PC-9 (cell line): ENCODE data around the gene FAM163B. TPM values are rescaled to one million over a fixed set of nuclear protein-coding genes. Genes with fewer than 3 reads are reported as not detected.

ENCODE experiments used
- BruUV-seq: library from RNA; stranded (reverse); fragments of 400-500 nt; replicated peaks from 2 replicates; lab custom pipeline; 2021; lab: Mats Ljungman, UMichigan
- CTCF ChIA-PET: fragments of 300-600 bp; sonication (Branson Sonifier 250); formaldehyde crosslinking; loops from one replicate; lab custom pipeline; 2022; ENCODE audit warnings: antibody characterized with exemption; lab: Charles Lee
- POLR2A ChIA-PET: fragments of 300-600 bp; sonication (Branson Sonifier 250); formaldehyde crosslinking; loops from one replicate; lab custom pipeline; 2022; ENCODE audit warnings: antibody characterized with exemption; ENCODE audit not compliant: unreplicated experiment; lab: Charles Lee
- DNase-seq, 2 experiments: peaks; one replicate each; pipeline versions ENCODE4 v3.0.0 to v3.0.0-alpha.2; 2015 to 2022; ENCODE audit warnings: mixed read lengths in 1 of 2
- H2AFZ ChIP-seq: fragments of 200-600 bp; sonication (generic); 2 replicates; pipeline ENCODE4 v1.8.1; 2017; ENCODE audit warnings: antibody characterized with exemption
- H3F3A ChIP-seq: fragments of 200-600 bp; sonication (generic); 2 replicates; pipeline ENCODE4 v1.8.1; 2017; ENCODE audit warnings: antibody characterized with exemption, mild to moderate bottlenecking, low read depth; ENCODE audit not compliant: insufficient read depth
- H3K27ac ChIP-seq: fragments of 200-600 bp; sonication (generic); 2 replicates; pipeline ENCODE4 v1.6.1; 2016; ENCODE audit warnings: mixed run types
- H3K27me3 ChIP-seq: fragments of 200-600 bp; sonication (generic); 2 replicates; pipeline ENCODE4 v1.6.1; 2016; ENCODE audit warnings: low read depth, mixed run types; ENCODE audit not compliant: insufficient read depth
- H3K36me3 ChIP-seq: fragments of 200-600 bp; sonication (generic); 2 replicates; pipeline ENCODE4 v1.6.1; 2016; ENCODE audit warnings: low read depth, mixed run types
- H3K4me1 ChIP-seq: fragments of 200-600 bp; sonication (generic); replicated peaks from 2 replicates; pipeline ENCODE4 v1.6.1; 2016; ENCODE audit warnings: mixed run types; ENCODE audit not compliant: insufficient read depth
- H3K4me2 ChIP-seq: fragments of 200-600 bp; sonication (generic); 2 replicates; pipeline ENCODE4 v1.6.1; 2017; ENCODE audit warnings: mixed run types
- H3K4me3 ChIP-seq: fragments of 200-600 bp; sonication (generic); 2 replicates; pipeline ENCODE4 v1.6.1; 2016; ENCODE audit warnings: mixed run types
- H3K79me2 ChIP-seq: fragments of 200-600 bp; sonication (generic); 2 replicates; pipeline ENCODE4 v1.6.1; 2017; ENCODE audit warnings: low read depth, mixed run types
- H3K9me2 ChIP-seq: fragments of 200-600 bp; sonication (generic); 2 replicates; pipeline ENCODE4 v1.8.1; 2017; ENCODE audit warnings: mild to moderate bottlenecking; ENCODE audit not compliant: insufficient read depth
- H3K9me3 ChIP-seq: fragments of 200-600 bp; sonication (generic); 2 replicates; pipeline ENCODE4 v1.8.1; 2016; ENCODE audit warnings: low read depth; ENCODE audit not compliant: insufficient read depth
- H4K20me1 ChIP-seq: fragments of 200-600 bp; sonication (generic); 2 replicates; pipeline ENCODE4 v1.8.1; 2017; ENCODE audit not compliant: insufficient read depth
- CTCF ChIP-seq: fragments of 200-600 bp; sonication (generic); conservative IDR thresholded peaks from 2 replicates; pipeline ENCODE4 v1.6.1; 2017; ENCODE audit warnings: mixed run types, antibody characterized with exemption, mild to moderate bottlenecking, moderate library complexity
- EZH2 ChIP-seq: fragments of 200-600 bp; sonication (generic); IDR thresholded peaks from 2 replicates; pipeline ENCODE4 v1.8.0; 2017; ENCODE audit warnings: antibody characterized with exemption, low read depth
- intact Hi-C: fragments of 100-400 bp; cut with micrococcal nuclease; formaldehyde crosslinking; loops from one replicate; pipeline ENCODE4 v1.10.0; 2022; ENCODE audit not compliant: unreplicated experiment
- total RNA-seq: library from RNA; stranded (reverse); gene quantifications from 2 replicates; pipeline ENCODE4 v1.2.3, GENCODE V29; 2021

The FAM163B gene
- total RNA-seq, 1 experiment from 2014 or later, result not detected

GRCh38 chr9:133602277-133602676 lies 6.9 kb downstream of the FAM163B start:
- Histone ChIP-seq H3F3A (peaks cover 6% of the 10 kb centered on the region; the same call in 1 of the 2 replicates), H3K27ac (no peak overlapping the region), H2AFZ (no peak overlapping the region), H3K4me3 (no peak overlapping the region), H3K36me3 (no peaks in the 10 kb centered on the region), H3K4me2 (no peak overlapping the region), H3K27me3 (peaks cover 94% of the 10 kb centered on the region), H3K9me2 (no peaks in the 10 kb centered on the region), H3K4me1 (no peaks in the 10 kb centered on the region), H3K9me3 (peaks cover under 1% of the 10 kb centered on the region; the same call in 1 of the 2 replicates), H3K79me2 (no peaks in the 10 kb centered on the region), H4K20me1 (no peaks in the 10 kb centered on the region)
- intact Hi-C loops, result no loop called here
- no TSS peak for BruUV-seq
- no peak for TF ChIP-seq CTCF
- TF ChIP-seq EZH2, result no peak
- no peak for DNase-seq
- ChIA-PET CTCF (interaction anchor here (0.6 kb wide), 1 partner anchor 9 kb away, joined by 6 read pairs; no protein-coding TSS in a partner anchor), POLR2A (no interaction called here)

GRCh38 chr9:133601746-133602145 lies 7.4 kb downstream of the FAM163B start:
- BruUV-seq, result no TSS peak
- Histone ChIP-seq H3K27ac (no peak overlapping the region), H3K36me3 (no peaks in the 10 kb centered on the region), H2AFZ (no peak overlapping the region), H3F3A (peaks cover 6% of the 10 kb centered on the region; the same call in 1 of the 2 replicates), H3K9me3 (peaks cover 6% of the 10 kb centered on the region; the same call in 1 of the 2 replicates), H3K4me1 (no peaks in the 10 kb centered on the region), H3K9me2 (no peaks in the 10 kb centered on the region), H3K4me3 (no peak overlapping the region), H4K20me1 (no peaks in the 10 kb centered on the region), H3K4me2 (no peak overlapping the region), H3K27me3 (peaks cover 93% of the 10 kb centered on the region), H3K79me2 (no peaks in the 10 kb centered on the region)
- intact Hi-C loops, result no loop called here
- TF ChIP-seq EZH2 (no peak), CTCF (no peak)
- ChIA-PET CTCF (interaction anchor here (0.6 kb wide), 1 partner anchor 9 kb away, joined by 6 read pairs; no protein-coding TSS in a partner anchor), POLR2A (no interaction called here)
- no peak for DNase-seq

- intact Hi-C loops, result no loop called here
Observed at GRCh38 chr9:133600739-133601138, 8.4 kb downstream of the FAM163B start.

More at GRCh38 chr9:133600739-133601138, 8.4 kb downstream of the FAM163B start:
- Histone ChIP-seq H3K9me3 (peaks cover 6% of the 10 kb centered on the region; the same call in 1 of the 2 replicates), H3K27ac (no peak overlapping the region), H3K4me2 (no peak overlapping the region), H3K4me3 (no peak overlapping the region), H3F3A (peaks cover 6% of the 10 kb centered on the region; the same call in 1 of the 2 replicates), H3K27me3 (peaks cover 93% of the 10 kb centered on the region), H4K20me1 (no peaks in the 10 kb centered on the region), H3K79me2 (no peaks in the 10 kb centered on the region), H3K36me3 (no peaks in the 10 kb centered on the region), H3K4me1 (no peaks in the 10 kb centered on the region), H2AFZ (no peak overlapping the region), H3K9me2 (no peaks in the 10 kb centered on the region)
- TF ChIP-seq CTCF, result no peak
- no peak for TF ChIP-seq EZH2
- no peak for DNase-seq
- POLR2A ChIA-PET, result no interaction called here
- no TSS peak for BruUV-seq
- CTCF ChIA-PET, result no interaction called here
